PFSK-1 (cell line): ENCODE measurements around the gene POLR3B.

ENCODE experiments used
- FOXP2 ChIP-seq: optimal IDR thresholded peaks from 2 replicates; pipeline ENCODE3; 2011; ENCODE audit warnings: borderline replicate concordance, control low read depth, inconsistent platforms; ENCODE audit not compliant: insufficient read depth; ENCODE audit errors: extremely low read length, extremely low read depth
- POLR2AphosphoS5 ChIP-seq: IDR thresholded peaks from 2 replicates; pipeline ENCODE4 v1.6.1; 2012; ENCODE audit warnings: low read depth, mild to moderate bottlenecking, control low read depth, low read length, moderate library complexity
- REST ChIP-seq, 2 experiments: IDR thresholded peaks; 2 replicates each; pipeline versions ENCODE4 v1.6.1 to v1.8.0; 2011 to 2012; ENCODE audit warnings: low read depth in 2 of 2, low read length in 2 of 2, control low read depth in 1 of 2, inconsistent platforms in 1 of 2, mild to moderate bottlenecking in 1 of 2, moderate library complexity in 1 of 2; ENCODE audit not compliant: insufficient read depth in 1 of 2
- SIN3A ChIP-seq: IDR thresholded peaks from 2 replicates; pipeline ENCODE4 v1.6.1; 2012; ENCODE audit warnings: mild to moderate bottlenecking, low read length, moderate library complexity, borderline replicate concordance; ENCODE audit not compliant: insufficient read depth
- TAF1 ChIP-seq: IDR thresholded peaks from 2 replicates; pipeline ENCODE4 v1.6.1; 2012; ENCODE audit warnings: low read length, control low read depth, borderline replicate concordance; ENCODE audit not compliant: insufficient read depth

Gene POLR3B

GRCh38 chr12:106321139-106321850 lies 36.3 kb upstream of the POLR3B start:
- TF ChIP-seq SIN3A = no peak
- TF ChIP-seq FOXP2 = no peak

- TF ChIP-seq TAF1 (no peak), SIN3A (no peak), POLR2AphosphoS5 (no peak), REST (IDR thresholded peaks at IDR 0.05; ENCODE audit: insufficient read depth in 1 of 2, low read depth in 2 of 2, low read length in 2 of 2) (no peak), FOXP2 (no peak)
These were observed 34.0 kb upstream of the POLR3B start for GRCh38 chr12:106323537-106323936.

GRCh38 chr12:106327309-106327869 lies 30.2 kb upstream of the POLR3B start:
- TF ChIP-seq TAF1 = no peak
- TF ChIP-seq POLR2AphosphoS5 = no peak
- TF ChIP-seq REST (IDR thresholded peaks at IDR 0.05; ENCODE audit: insufficient read depth in 1 of 2, low read depth in 2 of 2, low read length in 2 of 2) = no peak
- TF ChIP-seq FOXP2 = no peak
- TF ChIP-seq SIN3A = no peak

- TF ChIP-seq TAF1 = no peak
- no peak for TF ChIP-seq FOXP2
- no peak for TF ChIP-seq REST (IDR thresholded peaks at IDR 0.05; ENCODE audit: insufficient read depth in 1 of 2, low read depth in 2 of 2, low read length in 2 of 2)
- no peak for TF ChIP-seq SIN3A
- TF ChIP-seq POLR2AphosphoS5 = no peak
These were observed 28.8 kb upstream of the POLR3B start for GRCh38 chr12:106328735-106329134.

- no peak for TF ChIP-seq TAF1
- no peak for TF ChIP-seq POLR2AphosphoS5
- TF ChIP-seq SIN3A = no peak
- TF ChIP-seq FOXP2 = no peak
- TF ChIP-seq REST (IDR thresholded peaks at IDR 0.05; ENCODE audit: insufficient read depth in 1 of 2, low read depth in 2 of 2, low read length in 2 of 2) = no peak
These were observed 28.1 kb upstream of the POLR3B start for GRCh38 chr12:106329231-106329982.
